Heart left ventricle (tissue), 13 donors: Measurements from ENCODE around the gene CTNND2.

Source experiments
- POLR2A ChIP-seq, 2 donors: fragments of 450-650 bp; IDR thresholded peaks; one replicate each; pipeline ENCODE4 v1.6.1; 2017; ENCODE audit warnings: antibody characterized with exemption in 2 of 2, mild to moderate bottlenecking in 2 of 2, moderate library complexity in 2 of 2
- TF ChIP-seq, protein P1 (sequence below), 12 donors: fragments of 200-600 bp; sonication (generic) in 4 of 12; IDR thresholded peaks; one replicate each; pipeline versions ENCODE4 v1.5.0 to v1.8.0; 2018 to 2022; ENCODE audit warnings: antibody characterized with exemption in 12 of 12, mild to moderate bottlenecking in 5 of 12
- donor health status: ischemic (EF 13 %, LVEDD 7.1; RV severe dilation, severe dysfunction).
- donor health status: DM: no; HTN: yes; CAD: no.
- donor health status: DM: no; HTN: no; CAD: no.
- donor health status: ischemic (EF 25% LVEDD 6.9; RV normal size, moderate dysfunction).
- donor health status: ischemic (EF 25% LVEDD 5.7; RV mildly dilated, moderate dysfunction).
- donor health status: ischemic (EF 35%, LVEDD 5.7; RV mildly dilated, moderate dysfunction).
- donor health status: nonischemic (EF 11% LVEDD 7.7; RV severe dilation, severe dysfunction).
- donor health status: DM: yes; HTN: yes; CAD: no.
- donor health status: PGD.
- donor health status: ischemic (EF 29% LVEDD 5.4; RV normal size, mild dysfunction).
- donor health status: nonischemic (EF 23%, LVEDD 6.1; RV moderate dilation, normal function).

- no peak for TF ChIP-seq POLR2A (IDR thresholded peaks at IDR 0.05)
- TF ChIP-seq, protein P1, sequence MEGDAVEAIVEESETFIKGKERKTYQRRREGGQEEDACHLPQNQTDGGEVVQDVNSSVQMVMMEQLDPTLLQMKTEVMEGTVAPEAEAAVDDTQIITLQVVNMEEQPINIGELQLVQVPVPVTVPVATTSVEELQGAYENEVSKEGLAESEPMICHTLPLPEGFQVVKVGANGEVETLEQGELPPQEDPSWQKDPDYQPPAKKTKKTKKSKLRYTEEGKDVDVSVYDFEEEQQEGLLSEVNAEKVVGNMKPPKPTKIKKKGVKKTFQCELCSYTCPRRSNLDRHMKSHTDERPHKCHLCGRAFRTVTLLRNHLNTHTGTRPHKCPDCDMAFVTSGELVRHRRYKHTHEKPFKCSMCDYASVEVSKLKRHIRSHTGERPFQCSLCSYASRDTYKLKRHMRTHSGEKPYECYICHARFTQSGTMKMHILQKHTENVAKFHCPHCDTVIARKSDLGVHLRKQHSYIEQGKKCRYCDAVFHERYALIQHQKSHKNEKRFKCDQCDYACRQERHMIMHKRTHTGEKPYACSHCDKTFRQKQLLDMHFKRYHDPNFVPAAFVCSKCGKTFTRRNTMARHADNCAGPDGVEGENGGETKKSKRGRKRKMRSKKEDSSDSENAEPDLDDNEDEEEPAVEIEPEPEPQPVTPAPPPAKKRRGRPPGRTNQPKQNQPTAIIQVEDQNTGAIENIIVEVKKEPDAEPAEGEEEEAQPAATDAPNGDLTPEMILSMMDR (IDR thresholded peaks at IDR 0.05), result no peak
Measured at GRCh38 chr5:10975945-10976344, 928.3 kb downstream of the CTNND2 start.
